Islet of Langerhans (tissue), 1 donor: ENCODE results near the gene DLGAP1.
A peak's percentile ranks its signal among the peaks of the same experiment; 100 is the strongest.

Experiments
- FAIRE-seq: peaks from one replicate; lab custom pipeline; 2011; peaks lifted over from hg19 to GRCh38; lab: Jason Lieb, UNC

The DLGAP1 gene

DNA sequence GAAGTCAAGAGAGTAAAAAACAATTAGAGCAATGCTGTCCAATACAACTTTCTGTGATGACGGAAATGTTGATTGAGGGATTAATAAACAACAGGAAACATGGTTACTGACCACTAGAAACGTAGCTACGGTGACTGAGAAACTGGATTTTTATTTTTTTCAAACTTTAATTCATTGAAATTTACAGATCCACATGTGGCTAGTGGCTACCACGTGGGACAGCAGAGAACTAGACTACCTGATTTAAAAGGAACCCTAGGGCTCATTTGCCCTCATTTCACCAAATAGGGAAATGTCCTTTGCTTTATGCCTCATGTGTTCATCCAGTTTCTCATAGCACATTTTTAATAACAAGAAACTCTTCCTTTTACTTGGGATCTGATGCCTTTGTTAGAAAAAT is 592.1 kb downstream of the DLGAP1 start:
- FAIRE-seq, result no peak

DNA sequence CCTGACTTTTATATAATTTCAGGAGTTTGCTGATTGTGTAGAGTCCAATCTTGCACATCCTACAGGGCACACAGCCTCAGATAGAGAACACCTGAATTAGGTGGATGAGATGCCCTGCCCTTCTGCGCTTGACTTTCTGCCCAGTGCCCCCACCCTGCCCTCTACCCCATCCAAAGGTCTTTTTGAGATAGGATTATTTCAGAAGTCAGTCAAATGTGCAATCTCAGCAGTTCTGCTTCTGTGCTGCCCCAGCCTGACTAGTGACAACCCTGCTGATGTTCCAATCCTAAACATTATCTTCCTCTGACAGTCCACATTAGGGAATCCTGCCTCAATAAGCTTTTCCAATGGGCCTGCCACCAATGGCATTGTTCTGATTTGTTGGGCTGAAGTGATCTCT is 593.6 kb downstream of the DLGAP1 start:
- no peak for FAIRE-seq

DNA sequence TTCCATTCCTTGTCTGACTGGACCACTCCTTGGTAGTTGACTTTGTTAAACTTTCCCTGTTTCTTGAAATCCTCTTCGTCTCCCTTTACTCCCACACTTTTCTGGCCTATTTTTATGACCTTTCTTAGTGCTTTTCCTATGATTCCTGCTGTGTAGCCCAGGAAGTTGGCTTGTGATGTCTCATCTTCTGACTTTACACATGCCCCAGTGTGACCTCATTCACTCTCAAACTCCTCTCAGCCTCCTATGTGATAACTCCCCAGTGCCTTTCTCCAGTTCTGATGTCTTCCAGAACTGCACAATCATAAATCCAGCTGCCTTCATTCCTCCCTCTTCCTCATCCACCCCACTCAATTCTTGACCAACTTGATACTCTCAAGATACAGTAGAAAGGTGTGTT is 597.6 kb downstream of the DLGAP1 start:
- FAIRE-seq, result no peak

DNA sequence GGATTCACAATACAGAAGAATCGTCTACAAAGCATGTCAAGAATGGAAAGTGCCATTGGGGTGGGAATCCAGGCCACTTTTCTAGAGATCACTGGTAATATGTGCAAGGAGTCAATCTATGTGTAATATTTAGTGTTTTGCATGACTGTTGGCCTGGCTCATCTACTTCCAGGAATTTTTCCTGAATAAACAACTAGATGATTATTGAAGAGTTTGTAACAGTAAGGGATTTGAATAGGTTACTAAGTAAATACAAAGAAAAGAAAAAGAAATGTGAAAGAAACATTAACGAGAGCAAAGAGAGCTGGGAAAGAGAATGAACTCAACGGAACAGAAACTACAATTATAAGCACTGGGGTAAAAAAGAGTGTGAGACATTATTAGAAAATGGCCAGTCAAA is 599.1 kb downstream of the DLGAP1 start:
- FAIRE-seq, result no peak

DNA sequence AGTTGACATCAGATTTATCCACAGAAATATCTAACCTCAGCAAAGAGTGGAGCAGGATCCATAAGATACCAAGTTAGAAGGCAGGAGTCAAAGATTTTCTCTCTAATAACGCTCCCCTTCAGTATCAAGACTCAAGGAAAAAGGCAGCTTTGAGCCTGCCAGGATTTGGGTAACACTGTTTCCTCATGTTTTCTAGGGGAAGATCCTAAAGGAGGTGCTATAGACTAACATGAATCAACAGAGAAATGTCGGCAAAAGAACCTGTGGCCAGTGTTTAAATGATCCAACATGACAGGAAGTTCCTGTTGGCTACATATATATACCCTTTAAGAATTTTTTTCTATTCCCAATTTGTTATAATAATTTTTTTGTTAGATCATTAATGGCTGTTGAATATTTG is 602.8 kb downstream of the DLGAP1 start:
- FAIRE-seq, result no peak

DNA sequence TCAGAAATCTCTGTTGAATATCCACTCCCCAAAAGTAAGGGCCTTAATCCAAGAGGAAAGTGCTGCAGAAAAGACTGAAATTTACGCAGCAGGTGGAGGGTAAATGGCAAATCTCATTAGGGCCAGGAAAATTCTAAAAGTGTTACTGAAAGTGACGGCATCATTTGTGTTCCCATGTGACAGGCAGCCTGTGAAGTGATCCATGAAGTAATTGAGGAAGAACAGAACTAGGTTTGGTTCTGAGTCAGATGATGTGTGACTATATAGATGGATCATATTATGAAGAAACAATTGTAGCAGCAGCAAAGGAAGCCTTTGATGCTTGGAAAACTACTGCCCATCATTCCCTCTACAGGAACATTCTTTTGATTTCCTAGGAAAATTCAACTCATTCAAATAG is 603.9 kb downstream of the DLGAP1 start:
- no peak for FAIRE-seq

DNA sequence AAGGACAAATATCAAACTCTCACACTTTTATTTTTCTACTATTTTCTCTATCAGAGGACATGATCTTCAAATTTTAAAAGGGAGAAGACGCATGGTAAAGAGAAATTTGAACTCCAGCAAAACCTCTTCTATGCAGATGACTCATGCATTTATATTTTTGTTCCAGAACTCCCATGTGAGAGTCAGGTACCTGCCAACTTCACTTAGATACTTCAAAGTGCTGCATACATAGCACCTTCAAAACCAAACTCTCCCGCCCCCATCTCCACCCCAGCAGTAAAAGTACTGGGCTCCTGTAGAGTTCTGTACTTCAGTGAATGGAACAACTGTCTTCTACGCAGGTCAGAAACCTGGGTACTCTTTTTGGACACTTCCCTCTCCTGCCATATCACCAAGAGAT is 606.8 kb downstream of the DLGAP1 start:
- no peak for FAIRE-seq

DNA sequence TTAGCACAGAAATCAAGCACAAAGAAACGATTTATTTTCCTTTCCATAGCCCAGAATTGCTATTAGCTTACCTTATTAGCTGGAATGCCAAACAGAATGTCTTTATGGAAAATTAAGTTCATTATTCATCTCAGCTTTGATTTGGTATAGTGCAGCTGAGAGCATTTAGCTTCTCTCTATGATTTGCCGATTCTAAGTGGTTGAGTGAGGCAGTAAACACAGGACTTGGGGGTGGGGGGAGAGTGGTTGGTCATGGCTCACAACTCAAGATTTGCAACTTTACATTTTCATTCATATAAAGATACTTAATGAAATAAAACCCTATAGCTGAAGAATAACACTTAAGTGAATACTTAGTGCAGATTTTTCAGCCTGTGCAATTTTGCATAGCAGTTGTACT is 609.9 kb downstream of the DLGAP1 start:
- FAIRE-seq, result no peak

DNA sequence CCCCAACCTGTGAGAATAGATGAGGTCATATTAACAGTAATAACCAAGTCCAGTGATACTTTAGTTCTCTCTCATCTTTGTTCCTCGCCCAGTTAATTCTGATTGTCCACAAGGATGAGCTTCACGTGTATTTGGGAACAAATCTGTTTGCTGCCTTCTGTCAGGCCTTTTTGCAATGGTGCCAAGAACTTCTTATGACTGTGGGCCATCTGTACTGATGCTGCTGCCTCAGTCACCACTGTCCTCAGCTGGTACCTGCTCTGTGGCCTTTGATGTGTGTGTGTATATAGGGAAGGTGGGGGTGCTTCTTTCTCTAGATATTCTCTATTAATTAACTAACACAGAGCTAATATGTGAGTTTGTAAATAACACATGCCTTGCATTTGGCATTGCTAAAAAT is 612.3 kb downstream of the DLGAP1 start:
- no peak for FAIRE-seq

DNA sequence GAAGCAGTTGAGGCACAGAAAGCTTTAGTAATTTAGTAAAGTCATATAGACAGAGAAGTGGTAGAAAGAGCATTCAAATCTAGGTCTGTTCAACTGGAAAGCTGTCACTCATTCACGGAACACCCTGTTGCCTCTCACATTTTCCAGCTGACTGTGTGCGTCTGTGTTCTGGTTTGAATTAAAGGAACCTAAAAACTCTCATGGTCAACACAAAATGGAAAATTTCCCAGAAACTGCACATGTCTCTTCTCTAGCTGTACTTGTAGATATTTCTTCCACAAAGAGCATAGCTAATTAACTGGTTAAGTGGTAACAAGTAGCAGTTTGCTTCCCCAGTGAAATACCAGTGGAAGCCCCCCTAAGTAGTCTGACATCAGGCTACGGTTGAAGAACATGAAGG is 614.3 kb downstream of the DLGAP1 start:
- no peak for FAIRE-seq

DNA sequence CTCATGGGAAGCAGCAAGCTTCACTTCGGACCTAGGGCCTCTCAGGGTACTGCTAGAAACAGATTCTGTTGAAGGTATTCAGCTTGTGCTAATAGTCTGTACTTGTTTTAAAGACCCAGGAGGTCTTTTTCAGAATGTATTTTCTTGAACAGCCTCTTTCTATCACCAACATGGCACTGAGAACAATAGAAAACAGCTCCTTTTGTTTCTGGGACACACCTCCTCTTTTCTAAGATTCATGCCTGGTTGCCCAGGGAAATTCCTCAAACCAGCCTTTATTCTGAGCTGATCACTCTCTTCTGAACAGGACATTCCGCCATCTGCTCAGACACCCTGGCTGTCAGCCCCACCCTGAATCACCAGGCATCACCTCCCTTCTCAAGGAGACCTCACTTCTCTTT is 615.5 kb downstream of the DLGAP1 start:
- no peak for FAIRE-seq

DNA sequence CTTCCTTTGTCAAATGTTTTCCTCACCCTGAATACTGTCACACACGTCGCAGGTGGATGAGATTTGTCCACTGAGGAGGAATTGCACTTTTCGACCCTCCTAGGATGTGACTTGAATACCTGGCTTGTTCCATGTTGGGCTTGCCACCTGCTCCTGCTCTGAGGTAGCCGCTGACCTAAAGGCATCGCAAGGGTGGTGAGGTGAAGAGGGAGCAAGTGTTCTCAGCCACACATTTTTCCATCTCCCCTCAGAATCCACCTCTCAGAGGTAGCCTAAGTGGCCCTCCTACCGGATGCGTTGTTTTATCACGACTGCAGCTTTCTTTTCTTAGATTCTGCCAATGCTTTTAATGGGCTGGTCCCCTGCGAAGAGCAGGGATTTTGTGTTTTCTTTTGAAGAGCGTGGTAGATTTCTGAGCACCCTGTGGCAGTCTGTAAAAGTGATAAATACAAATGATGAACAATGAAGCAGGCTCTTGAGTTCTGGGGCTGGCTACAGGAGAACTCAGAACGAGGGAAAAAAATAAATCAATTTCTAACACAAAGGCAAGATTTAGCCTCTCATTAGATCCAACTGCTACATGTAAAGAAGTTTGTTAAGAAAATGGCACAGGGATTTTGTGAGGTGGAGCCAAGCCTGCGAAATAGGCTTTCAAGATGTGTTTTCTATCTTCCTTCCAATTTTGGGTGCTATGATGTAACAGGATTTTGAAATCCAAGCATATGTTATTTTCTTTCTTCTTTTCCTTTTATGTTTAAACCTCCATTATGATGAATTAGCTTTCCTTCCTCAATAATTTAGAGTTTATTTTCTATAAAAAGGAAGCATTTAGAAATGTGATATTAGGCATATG is 618.4 kb downstream of the DLGAP1 start:
- FAIRE-seq, result no peak

DNA sequence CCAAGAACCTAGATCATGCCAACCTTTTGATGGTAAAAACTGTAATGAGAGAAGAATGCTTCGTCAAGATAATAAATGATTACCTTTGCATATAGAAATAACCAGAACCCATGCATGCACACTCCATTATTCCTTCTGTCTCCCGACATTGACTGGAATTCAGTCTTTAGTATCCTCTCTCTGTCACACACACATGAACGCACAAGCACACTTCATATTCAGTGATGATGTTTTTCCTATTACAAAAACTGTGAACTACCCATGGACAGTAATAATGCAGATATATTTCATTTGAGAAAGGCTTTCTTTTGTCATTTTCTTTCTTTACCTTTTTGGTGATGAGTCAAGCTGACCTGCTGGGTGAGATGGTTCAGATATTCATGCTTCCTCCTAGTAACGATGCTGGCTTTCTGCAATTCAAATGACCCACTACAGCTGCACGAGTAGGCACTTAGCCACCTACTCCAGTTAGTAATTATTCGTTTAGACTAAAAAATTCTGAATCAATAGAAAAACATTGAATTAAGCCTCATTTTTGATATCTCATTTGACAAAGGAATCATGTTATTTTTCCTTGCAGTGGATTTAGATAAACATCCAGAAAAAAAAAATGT is 623.0 kb downstream of the DLGAP1 start:
- FAIRE-seq, result no peak

DNA sequence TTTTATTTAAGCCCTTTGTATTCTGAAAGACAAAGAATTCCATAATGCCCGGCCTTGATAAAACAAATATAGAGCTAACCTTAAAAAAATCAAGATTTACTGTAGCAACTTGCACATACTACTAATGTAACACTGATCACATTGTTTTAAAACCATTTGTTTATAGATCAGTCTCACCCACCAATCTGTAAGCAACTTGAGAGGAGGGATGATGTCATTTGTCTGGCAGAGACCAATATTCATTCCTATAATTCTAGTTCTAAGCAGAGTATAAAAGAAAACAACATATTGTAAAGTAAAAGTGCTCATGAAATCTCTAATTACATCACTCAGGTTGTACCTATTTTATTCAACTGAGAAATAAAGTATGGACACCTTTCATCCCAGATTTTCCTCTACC is 624.5 kb downstream of the DLGAP1 start:
- FAIRE-seq, result no peak

DNA sequence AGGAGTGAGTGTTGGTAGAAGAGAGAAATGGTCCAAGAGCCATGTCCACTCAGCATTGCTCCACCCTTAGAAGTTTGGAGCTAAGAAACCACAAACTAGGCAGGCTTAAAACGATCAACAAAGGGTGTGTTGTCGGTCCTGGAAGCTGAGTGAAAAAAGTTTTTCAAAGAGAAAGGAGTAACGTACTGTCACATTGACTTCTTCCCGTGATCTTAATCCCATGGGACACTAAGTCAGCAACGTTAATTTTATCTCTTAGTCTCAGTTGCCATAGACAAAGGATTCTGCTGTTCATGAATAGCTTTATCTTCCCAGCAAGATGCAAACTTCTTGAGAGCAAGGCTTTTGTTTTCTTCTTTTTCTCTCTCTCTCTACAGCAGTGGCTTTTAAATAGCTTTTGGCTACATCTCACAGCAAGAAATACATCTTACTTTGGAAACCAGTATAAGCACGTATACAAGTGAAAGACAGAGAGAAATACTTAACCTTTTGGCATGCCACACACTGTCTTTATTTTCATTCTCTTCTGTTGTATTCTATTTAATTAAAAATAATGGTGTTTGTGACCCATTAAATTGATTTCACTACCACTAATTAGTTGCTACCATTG is 627.8 kb downstream of the DLGAP1 start:
- FAIRE-seq, result no peak

DNA sequence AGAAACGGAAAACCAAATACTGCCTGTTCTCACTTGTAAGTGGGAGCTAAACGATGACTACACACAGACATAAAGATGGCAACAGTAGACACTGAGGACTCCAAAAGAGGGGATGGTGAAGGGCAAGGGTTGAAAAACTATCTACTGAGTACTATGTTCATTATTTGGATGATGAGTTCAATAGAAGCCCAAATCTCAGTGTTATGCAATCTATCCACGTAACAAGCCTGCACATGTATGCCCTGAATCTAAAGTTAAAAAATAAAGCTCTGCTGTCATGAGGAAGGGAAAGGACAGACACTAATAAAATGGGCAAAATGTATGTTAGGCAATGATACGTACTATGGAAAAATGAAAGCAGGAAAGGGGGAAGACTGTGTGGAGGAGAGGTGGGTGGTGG is 629.1 kb downstream of the DLGAP1 start:
- no peak for FAIRE-seq

DNA sequence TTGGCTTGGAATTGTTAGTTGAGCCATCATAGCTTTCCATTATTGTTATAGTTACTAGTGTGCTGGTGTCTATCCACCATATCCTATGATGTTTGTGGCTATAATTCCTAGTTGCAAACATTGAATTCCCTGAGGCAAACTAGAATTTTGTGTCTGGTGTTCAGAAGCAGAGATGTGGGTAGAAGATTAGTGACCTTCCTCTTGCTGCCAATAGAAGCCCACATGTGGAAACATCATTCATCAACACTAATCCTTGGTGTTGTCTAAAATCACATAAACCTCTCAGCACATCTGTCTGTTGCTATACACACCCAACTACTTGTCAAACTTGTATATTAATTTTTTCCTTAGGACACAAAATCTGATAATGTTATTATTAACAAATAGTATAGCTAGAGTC is 631.0 kb downstream of the DLGAP1 start:
- FAIRE-seq, result no peak

DNA sequence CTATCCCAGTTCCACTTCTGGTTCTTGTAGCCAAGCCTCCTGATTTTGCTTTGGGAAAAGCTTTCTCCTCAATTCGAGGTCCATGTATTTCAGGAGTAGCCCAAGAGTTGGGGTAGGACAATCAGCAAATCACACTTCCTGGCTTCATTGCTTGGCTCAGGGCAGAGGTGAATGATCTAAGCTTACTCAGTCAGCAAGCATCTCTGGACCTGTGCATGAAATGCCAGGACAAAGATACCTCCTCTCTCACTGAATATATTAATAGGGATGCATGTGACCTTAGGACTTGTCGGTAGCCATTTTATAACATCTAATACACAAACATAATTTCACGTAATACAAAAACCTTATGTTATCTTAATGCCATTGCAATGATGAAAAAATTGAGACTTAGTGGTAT is 632.0 kb downstream of the DLGAP1 start:
- FAIRE-seq, result no peak

DNA sequence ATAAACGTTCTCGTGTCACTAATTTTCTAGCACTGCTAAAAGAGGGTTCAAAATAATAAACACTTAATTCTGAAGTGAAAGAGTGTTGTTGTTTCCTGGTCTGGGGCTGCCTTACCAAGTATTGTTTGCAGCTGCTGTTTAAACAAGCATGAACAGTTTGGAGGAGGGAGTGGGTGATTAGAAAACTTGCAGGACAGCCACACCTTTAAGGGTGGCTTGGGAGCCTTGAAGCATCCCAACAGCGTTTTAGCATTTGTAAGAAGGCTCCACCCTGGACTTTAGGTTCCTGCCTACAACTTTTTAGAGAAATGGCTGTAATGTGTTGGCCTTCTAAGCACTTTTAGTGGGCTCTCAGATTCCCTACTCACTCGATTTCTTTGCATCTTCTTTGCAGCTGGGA is 633.6 kb downstream of the DLGAP1 start:
- FAIRE-seq, result no peak

DNA sequence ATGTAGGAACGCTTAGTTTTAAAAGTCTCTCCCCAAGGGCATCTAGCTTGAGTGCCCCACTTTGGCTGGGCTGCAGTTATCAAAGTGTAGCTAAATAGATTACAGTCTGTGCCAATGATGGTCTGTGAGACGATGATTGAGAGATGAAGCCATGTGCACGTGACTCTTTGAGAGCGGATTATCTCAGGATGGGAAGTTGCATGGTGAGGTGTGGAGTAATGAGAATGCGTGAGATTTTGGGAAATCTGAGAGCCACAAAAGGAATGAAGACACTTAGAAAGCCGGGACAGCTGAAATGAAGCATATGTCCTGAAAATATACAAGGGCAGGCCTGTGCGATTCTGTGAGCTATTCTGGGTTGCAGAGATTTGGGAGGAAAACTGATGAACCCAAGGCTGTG is 635.1 kb downstream of the DLGAP1 start:
- FAIRE-seq, result no peak

DNA sequence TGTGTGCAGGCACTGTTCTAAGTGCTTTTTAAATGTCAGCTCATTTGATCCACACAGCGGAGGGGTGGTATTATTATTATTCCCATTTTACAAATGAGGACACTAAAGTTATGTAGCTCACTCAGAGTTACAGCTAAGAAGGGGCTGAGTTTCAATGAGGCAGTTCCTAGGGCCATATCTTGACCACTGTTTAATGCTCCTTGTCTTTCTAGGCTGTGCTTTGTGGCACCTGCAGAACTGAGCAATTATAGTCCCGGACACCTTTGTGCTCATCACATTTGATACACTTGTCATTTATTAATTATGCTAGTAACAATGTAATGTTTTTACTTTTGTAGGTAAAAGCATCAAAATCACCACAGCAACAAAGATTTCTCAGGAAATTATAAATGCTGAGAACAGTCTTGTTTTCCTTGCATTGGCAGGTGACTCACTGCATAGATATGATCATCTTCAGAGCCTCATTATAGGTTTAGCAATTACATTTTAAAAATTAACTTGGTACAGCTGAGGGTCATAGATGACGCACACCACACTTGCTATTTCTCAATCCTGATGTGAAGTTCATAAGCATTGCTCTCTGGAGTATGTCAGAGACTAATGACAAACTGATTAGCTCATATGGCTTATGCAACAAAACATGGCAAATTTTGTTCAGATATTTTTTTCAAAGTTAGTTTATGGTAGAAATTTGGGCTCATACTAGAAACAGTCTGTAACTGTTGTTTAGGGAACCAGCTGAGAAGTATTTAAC is 638.3 kb downstream of the DLGAP1 start:
- peak; percentile 45 for FAIRE-seq

DNA sequence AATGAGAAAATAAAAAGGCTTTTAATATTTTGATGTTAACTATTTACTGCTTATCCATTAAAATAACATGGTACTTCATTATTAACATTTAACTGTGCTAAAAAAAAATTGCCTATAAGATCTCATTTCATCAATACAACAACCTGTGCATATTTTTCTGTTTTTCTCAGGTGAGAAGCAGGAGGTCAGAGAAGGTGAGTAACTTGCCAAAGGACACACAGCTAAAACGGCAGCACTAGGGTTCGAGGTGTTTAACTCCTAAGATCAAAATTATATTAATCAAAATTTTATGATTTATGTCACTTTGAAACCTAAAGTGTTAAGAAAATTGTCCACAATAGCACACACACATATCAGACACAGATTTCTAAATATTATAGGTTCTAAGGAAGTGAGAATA is 639.1 kb downstream of the DLGAP1 start:
- FAIRE-seq, result no peak

DNA sequence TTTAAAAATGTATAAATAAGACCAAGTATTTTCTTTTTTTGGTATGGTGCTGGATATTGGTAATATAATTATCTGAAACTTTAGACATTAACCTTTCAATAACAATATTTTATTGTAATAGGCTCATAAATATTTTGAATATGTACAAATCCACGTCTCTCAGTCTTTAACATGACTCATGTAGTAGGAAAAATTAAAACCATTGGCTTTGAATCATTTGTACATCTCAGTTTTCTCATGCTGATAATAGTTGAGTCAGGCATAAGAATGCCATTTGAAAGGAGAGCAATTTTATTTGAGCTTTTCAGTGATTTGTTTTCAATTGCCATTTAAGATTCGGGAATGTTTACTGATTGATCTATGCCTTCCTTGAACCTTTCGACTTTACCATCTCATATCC is 640.3 kb downstream of the DLGAP1 start:
- no peak for FAIRE-seq
